ENCODE measurements around the gene NUTM1.

DNA sequence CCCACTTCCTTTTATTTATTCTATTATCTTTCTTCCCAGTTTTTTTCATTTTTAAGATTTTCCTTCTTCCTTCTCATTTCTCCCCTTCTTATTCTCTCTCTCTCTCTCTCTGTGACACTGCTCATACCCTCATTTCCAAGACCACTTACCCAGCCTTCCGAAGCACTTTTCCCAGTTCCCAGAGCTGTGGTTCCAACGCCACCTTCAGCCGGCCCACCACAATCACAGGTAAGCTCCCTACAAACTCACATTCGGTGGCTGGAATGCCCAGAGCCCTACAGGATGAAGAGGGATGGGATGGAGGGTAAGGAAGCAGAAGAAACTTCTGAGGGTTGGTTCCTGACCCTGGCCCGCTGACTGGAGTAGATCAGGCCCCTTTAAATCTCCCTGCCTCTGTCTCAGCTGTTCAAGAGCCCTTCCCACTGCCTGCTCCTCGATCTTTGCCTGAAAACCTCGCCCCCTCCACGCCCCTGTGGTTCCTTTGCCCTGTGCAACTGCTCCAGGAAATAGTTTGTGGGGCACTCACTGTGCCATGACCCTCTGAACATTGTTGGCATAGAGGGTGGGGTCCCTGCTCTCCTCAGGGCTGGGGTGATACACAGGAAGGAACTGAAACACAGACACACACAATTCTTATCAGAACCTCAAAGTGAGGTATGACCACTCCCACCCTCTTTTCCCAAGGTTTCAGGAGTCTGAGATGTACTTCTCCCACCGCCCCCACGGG, 19.1 kb downstream of the NUTM1 start:
- TF ChIP-seq, protein P1, sequence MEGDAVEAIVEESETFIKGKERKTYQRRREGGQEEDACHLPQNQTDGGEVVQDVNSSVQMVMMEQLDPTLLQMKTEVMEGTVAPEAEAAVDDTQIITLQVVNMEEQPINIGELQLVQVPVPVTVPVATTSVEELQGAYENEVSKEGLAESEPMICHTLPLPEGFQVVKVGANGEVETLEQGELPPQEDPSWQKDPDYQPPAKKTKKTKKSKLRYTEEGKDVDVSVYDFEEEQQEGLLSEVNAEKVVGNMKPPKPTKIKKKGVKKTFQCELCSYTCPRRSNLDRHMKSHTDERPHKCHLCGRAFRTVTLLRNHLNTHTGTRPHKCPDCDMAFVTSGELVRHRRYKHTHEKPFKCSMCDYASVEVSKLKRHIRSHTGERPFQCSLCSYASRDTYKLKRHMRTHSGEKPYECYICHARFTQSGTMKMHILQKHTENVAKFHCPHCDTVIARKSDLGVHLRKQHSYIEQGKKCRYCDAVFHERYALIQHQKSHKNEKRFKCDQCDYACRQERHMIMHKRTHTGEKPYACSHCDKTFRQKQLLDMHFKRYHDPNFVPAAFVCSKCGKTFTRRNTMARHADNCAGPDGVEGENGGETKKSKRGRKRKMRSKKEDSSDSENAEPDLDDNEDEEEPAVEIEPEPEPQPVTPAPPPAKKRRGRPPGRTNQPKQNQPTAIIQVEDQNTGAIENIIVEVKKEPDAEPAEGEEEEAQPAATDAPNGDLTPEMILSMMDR (IDR thresholded peaks at IDR 0.05), result no peak
- no peak for TF ChIP-seq EZH2 (IDR thresholded peaks at IDR 0.05; ENCODE audit: borderline replicate concordance, insufficient read depth, low read depth, low read length, poor library complexity, severe bottlenecking)

Measured in B cell (primary cell).